Adrenal gland (tissue), 5 donors: ENCODE results near the gene ATP8A2.

Experiments used
- POLR2A ChIP-seq, 2 donors: fragments of 450-650 bp; IDR thresholded peaks; one replicate each; pipeline ENCODE4 v1.6.1; 2017; ENCODE audit warnings: antibody characterized with exemption in 2 of 2, mild to moderate bottlenecking in 2 of 2, moderate library complexity in 1 of 2
- TF ChIP-seq, protein P1 (sequence below), 6 experiments: fragments of 450-650 bp in 4 of 6; fragments of 200-600 bp in 2 of 6; sonication (generic) in 1 of 6; IDR thresholded peaks; 1 replicate in 5 of 6; 2 replicates in 1 of 6; pipeline versions ENCODE4 v1.5.1 to v1.8.0; 2016 to 2021; ENCODE audit warnings: antibody characterized with exemption in 6 of 6, mild to moderate bottlenecking in 2 of 6, moderate library complexity in 1 of 6
- donor health status: DM: no; HTN: no; CAD: no.

DNA sequence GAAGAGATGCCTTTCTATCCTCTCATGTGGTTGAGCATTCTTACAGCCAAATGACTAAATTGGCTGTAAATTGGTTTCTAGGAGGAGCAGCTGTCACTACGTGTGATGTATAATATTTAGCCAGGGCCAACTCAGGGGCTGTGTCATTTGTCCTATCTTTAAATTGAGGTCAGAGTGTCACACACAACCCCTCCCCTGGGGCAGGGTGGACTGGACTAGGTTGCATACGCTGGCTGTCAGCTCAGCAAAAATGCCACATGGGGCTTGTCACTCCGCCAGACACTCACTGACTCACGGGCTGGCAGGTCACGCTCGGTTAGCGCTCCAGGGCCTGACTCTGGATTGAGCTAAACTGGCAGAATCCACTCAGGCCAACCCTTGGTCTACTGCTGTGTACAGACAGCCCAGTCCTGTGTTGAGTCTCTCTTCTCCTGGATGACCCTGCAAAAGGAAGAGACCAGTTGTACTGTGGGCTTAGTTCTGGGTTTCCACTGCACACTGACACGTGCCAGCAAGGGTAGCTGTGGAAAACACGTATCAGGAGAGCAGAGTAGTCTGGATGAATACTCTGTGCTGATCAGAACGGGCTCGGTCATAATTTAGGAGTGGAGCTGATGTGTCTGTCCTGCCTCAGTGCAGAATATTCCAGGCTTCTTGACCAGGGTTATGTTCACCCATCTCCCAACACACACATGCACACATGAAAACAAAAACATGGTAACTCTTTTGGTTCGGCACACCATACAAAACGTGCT, 650.9 kb downstream of the ATP8A2 start:
- TF ChIP-seq, protein P1, sequence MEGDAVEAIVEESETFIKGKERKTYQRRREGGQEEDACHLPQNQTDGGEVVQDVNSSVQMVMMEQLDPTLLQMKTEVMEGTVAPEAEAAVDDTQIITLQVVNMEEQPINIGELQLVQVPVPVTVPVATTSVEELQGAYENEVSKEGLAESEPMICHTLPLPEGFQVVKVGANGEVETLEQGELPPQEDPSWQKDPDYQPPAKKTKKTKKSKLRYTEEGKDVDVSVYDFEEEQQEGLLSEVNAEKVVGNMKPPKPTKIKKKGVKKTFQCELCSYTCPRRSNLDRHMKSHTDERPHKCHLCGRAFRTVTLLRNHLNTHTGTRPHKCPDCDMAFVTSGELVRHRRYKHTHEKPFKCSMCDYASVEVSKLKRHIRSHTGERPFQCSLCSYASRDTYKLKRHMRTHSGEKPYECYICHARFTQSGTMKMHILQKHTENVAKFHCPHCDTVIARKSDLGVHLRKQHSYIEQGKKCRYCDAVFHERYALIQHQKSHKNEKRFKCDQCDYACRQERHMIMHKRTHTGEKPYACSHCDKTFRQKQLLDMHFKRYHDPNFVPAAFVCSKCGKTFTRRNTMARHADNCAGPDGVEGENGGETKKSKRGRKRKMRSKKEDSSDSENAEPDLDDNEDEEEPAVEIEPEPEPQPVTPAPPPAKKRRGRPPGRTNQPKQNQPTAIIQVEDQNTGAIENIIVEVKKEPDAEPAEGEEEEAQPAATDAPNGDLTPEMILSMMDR (IDR thresholded peaks at IDR 0.05) = no peak
- no peak for TF ChIP-seq POLR2A (IDR thresholded peaks at IDR 0.05)
